ENCODE results near the gene SH3RF3. TPM values are rescaled to one million over a fixed set of nuclear protein-coding genes. Genes with fewer than 3 reads are reported as not detected.

Gene SH3RF3
- total RNA-seq, 1 donor from 2014 or later = 59.5 TPM

DNA sequence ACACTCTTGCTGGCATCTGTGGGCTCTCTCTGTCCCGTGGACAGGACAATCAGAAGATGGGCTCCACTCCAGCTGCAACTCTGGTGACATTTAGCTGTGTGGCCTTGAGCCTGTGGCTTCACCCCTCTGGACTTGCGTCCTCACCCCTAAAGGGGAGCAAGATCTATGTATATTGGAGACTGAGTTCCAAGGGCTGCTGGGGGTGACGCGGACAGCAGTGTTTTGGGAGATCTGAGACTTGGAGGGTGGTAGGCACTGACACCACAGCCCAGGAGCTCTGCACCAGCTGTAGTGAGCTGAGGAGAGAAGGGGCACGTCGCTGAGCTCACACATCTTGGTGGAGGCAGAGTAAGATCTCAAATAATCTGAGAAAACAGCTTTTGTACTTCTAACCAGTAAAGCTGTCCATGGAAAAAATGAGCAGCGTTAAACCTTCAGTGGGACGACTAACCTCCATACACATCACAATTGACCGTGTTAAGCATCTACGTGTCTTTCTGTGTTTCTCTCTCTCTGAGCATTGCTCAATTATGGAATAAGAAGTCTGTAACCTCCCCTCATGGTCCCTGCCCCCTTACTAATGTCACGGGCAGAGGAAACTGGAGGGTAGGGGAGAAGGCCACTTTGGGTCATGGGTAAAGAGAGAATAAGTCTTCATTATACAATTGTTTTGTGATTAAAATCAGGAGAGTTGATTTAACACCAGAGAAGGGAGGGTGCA, 85.8 kb downstream of the SH3RF3 start:
- H3K27me3 Mint-ChIP-seq (ENCODE audit: low read depth) = no peaks in the 10 kb centered on the region
- H3K27ac Mint-ChIP-seq (ENCODE audit: unreplicated experiment) = no peak overlapping the region
- no peaks in the 10 kb centered on the region for H3K9me3 Mint-ChIP-seq (ENCODE audit: low read depth)
- H3K36me3 Mint-ChIP-seq (ENCODE audit: low read depth) = peaks cover 7% of the 10 kb centered on the region
- H3K4me1 Mint-ChIP-seq (ENCODE audit: low read depth) = peaks cover 96% of the 10 kb centered on the region
- TF ChIP-seq, protein P1, sequence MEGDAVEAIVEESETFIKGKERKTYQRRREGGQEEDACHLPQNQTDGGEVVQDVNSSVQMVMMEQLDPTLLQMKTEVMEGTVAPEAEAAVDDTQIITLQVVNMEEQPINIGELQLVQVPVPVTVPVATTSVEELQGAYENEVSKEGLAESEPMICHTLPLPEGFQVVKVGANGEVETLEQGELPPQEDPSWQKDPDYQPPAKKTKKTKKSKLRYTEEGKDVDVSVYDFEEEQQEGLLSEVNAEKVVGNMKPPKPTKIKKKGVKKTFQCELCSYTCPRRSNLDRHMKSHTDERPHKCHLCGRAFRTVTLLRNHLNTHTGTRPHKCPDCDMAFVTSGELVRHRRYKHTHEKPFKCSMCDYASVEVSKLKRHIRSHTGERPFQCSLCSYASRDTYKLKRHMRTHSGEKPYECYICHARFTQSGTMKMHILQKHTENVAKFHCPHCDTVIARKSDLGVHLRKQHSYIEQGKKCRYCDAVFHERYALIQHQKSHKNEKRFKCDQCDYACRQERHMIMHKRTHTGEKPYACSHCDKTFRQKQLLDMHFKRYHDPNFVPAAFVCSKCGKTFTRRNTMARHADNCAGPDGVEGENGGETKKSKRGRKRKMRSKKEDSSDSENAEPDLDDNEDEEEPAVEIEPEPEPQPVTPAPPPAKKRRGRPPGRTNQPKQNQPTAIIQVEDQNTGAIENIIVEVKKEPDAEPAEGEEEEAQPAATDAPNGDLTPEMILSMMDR (IDR thresholded peaks at IDR 0.05) = no peak
- no peak overlapping the region for H3K4me3 Mint-ChIP-seq (ENCODE audit: unreplicated experiment)
- no peak for DNase-seq (ENCODE audit: low spot score)

GRCh38 chr2:109215866-109216265, 86.9 kb downstream of the SH3RF3 start:
- Mint-ChIP-seq H3K4me1 (ENCODE audit: low read depth) (peaks cover 86% of the 10 kb centered on the region), H3K36me3 (ENCODE audit: low read depth) (peaks cover 7% of the 10 kb centered on the region), H3K9me3 (ENCODE audit: low read depth) (no peaks in the 10 kb centered on the region), H3K27ac (ENCODE audit: unreplicated experiment) (no peak overlapping the region), H3K27me3 (ENCODE audit: low read depth) (no peaks in the 10 kb centered on the region), H3K4me3 (ENCODE audit: unreplicated experiment) (no peak overlapping the region)
- TF ChIP-seq, protein P1 (IDR thresholded peaks at IDR 0.05) = no peak
- DNase-seq (ENCODE audit: low spot score) = no peak

- no peak for DNase-seq (ENCODE audit: low spot score)
- Mint-ChIP-seq H3K9me3 (ENCODE audit: low read depth) (no peaks in the 10 kb centered on the region), H3K4me1 (ENCODE audit: low read depth) (peaks cover 81% of the 10 kb centered on the region), H3K36me3 (ENCODE audit: low read depth) (peaks cover 7% of the 10 kb centered on the region), H3K27ac (ENCODE audit: unreplicated experiment) (no peak overlapping the region), H3K27me3 (ENCODE audit: low read depth) (no peaks in the 10 kb centered on the region), H3K4me3 (ENCODE audit: unreplicated experiment) (no peak overlapping the region)
- TF ChIP-seq, protein P1 (IDR thresholded peaks at IDR 0.05) = no peak
These were observed 87.3 kb downstream of the SH3RF3 start for GRCh38 chr2:109216332-109216731.

DNA sequence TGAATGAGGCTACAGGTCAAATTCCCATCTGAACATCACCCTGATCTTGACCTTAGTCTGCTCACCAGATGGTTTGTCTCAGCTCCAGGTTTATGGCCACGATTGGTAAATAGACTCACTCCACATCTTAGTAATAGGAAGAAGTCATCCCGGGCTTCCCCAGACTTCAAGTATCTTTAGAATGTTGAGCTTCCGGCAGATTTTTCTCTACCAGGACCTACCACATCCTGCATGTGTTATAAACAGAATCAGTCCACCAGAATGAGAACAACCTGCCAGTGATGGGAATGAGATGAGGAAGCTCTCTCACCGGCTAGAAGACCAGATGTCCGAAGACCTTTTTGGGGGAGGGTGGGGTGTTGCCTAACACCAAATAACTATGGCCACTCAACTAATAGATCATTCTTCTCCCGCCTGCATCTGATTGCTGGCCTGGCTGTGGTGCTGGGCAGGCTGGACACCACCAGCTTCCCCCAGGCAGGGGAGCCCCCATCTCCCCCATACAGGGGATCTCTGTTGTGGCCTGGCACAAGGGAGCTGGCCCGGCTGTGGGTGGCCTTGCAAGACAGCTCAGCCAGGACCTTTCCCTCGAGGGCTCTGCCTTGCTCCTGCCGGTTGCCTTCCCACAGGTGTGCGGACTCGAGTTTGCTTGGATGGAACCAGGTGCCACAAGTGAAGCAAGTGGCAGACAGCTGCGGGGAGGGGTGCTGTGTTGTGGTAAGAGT, 88.5 kb downstream of the SH3RF3 start:
- H3K27me3 Mint-ChIP-seq (ENCODE audit: low read depth) = no peaks in the 10 kb centered on the region
- TF ChIP-seq, protein P1 (IDR thresholded peaks at IDR 0.05) = no peak
- no peaks in the 10 kb centered on the region for H3K9me3 Mint-ChIP-seq (ENCODE audit: low read depth)
- H3K4me1 Mint-ChIP-seq (ENCODE audit: low read depth) = peaks cover 78% of the 10 kb centered on the region
- H3K27ac Mint-ChIP-seq (ENCODE audit: unreplicated experiment) = peak overlapping the region; percentile 82
- peaks cover 7% of the 10 kb centered on the region for H3K36me3 Mint-ChIP-seq (ENCODE audit: low read depth)
- DNase-seq (ENCODE audit: low spot score) = no peak
- no peak overlapping the region for H3K4me3 Mint-ChIP-seq (ENCODE audit: unreplicated experiment)

GRCh38 chr2:109218087-109218791, 89.2 kb downstream of the SH3RF3 start:
- no peak for DNase-seq (ENCODE audit: low spot score)
- H3K4me1 Mint-ChIP-seq (ENCODE audit: low read depth) = peaks cover 72% of the 10 kb centered on the region
- no peaks in the 10 kb centered on the region for H3K27me3 Mint-ChIP-seq (ENCODE audit: low read depth)
- H3K27ac Mint-ChIP-seq (ENCODE audit: unreplicated experiment) = peak overlapping the region; percentile 82
- H3K4me3 Mint-ChIP-seq (ENCODE audit: unreplicated experiment) = no peak overlapping the region
- no peaks in the 10 kb centered on the region for H3K9me3 Mint-ChIP-seq (ENCODE audit: low read depth)
- H3K36me3 Mint-ChIP-seq (ENCODE audit: low read depth) = peaks cover 7% of the 10 kb centered on the region
- TF ChIP-seq, protein P1 (IDR thresholded peaks at IDR 0.05) = no peak

All from chondrocyte (in vitro differentiated cells).